GM18508 (cell line): ENCODE results near the gene PTGFRN.
"Not testable (repeated sequence)": the region's sequence is repeated elsewhere in the genome, so short reads cannot be mapped to it uniquely, and the experiment has no call there.

ENCODE experiments used
- ATAC-seq: cut with Tn5 transposase; IDR thresholded peaks from one replicate; pipeline ENCODE4 v1.9.1; 2021; ENCODE audit warnings: moderate number of reproducible peaks; ENCODE audit not compliant: insufficient read depth, unreplicated experiment

The PTGFRN gene

GRCh38 chr1:116909512-116910378 lies at the start of gene PTGFRN:
Gene PTGFRN, plus strand, starts transcription at chr1:116909916. Its CDS starts 288 bp downstream, at chr1:116910204.
- ATAC-seq = no peak

- not testable (repeated sequence) for ATAC-seq
These were observed 49.5 kb upstream of the PTGFRN start for GRCh38 chr1:116860167-116860566.

- ATAC-seq = no peak
These were observed 48.6 kb upstream of the PTGFRN start for GRCh38 chr1:116861137-116861536.

- ATAC-seq = not testable (repeated sequence)
These were observed 46.7 kb upstream of the PTGFRN start for GRCh38 chr1:116863031-116863430.

GRCh38 chr1:116866478-116866877 lies 43.2 kb upstream of the PTGFRN start:
- ATAC-seq = not testable (repeated sequence)

- ATAC-seq = no peak
These were observed 41.3 kb upstream of the PTGFRN start for GRCh38 chr1:116868385-116868784.

- ATAC-seq = no peak
These were observed 40.1 kb upstream of the PTGFRN start for GRCh38 chr1:116869611-116870010.

GRCh38 chr1:116870300-116870699 lies 39.4 kb upstream of the PTGFRN start:
- no peak for ATAC-seq

GRCh38 chr1:116871779-116872146 lies 38.0 kb upstream of the PTGFRN start:
- ATAC-seq = no peak

- ATAC-seq = no peak
These were observed 35.9 kb upstream of the PTGFRN start for GRCh38 chr1:116873680-116874271.

GRCh38 chr1:116874733-116875249 lies 34.9 kb upstream of the PTGFRN start:
- no peak for ATAC-seq

- ATAC-seq = no peak
These were observed 34.3 kb upstream of the PTGFRN start for GRCh38 chr1:116875391-116875790.

- ATAC-seq = not testable (repeated sequence)
These were observed 33.8 kb upstream of the PTGFRN start for GRCh38 chr1:116875946-116876345.

GRCh38 chr1:116877141-116877818 lies 32.4 kb upstream of the PTGFRN start:
- ATAC-seq = no peak

- ATAC-seq = no peak
These were observed 30.8 kb upstream of the PTGFRN start for GRCh38 chr1:116878804-116879477.

- no peak for ATAC-seq
These were observed 30.1 kb upstream of the PTGFRN start for GRCh38 chr1:116879478-116880133.

- ATAC-seq = no peak
These were observed 28.8 kb upstream of the PTGFRN start for GRCh38 chr1:116880917-116881316.

GRCh38 chr1:116881879-116882520 lies 27.7 kb upstream of the PTGFRN start:
- ATAC-seq = no peak

- ATAC-seq = no peak
These were observed 26.9 kb upstream of the PTGFRN start for GRCh38 chr1:116882866-116883265.
